ENCODE data around the gene KCNK10.

The KCNK10 gene, protein sequence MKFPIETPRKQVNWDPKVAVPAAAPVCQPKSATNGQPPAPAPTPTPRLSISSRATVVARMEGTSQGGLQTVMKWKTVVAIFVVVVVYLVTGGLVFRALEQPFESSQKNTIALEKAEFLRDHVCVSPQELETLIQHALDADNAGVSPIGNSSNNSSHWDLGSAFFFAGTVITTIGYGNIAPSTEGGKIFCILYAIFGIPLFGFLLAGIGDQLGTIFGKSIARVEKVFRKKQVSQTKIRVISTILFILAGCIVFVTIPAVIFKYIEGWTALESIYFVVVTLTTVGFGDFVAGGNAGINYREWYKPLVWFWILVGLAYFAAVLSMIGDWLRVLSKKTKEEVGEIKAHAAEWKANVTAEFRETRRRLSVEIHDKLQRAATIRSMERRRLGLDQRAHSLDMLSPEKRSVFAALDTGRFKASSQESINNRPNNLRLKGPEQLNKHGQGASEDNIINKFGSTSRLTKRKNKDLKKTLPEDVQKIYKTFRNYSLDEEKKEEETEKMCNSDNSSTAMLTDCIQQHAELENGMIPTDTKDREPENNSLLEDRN

DNA sequence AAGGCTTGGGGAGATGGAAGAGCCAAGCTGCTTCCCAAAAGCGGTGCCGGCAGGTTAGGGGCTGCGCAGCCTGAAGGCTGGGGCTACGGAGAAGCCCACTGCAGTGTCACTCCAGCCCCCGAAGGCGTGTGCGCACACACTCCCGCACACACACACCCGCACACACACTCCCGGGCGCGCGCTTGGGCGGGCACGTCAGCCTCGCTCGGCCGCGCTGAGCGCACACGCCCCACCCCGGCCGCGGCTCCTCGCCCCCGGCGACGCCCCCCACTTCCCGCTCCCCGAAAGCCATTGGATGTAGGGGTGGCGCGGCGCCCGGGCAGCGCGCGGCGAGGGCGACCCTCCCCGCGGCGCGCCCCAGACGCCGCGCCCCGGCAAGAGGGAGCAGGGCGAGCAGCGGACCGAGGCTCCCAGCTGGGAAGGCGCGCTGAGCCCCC, at the start of gene KCNK10:
Gene KCNK10, minus strand, starts transcription at position 184 of the 437 bp plus-strand sequence. CDS start 471 bp downstream, outside the sequence.
- DNase-seq: no peak

DNA sequence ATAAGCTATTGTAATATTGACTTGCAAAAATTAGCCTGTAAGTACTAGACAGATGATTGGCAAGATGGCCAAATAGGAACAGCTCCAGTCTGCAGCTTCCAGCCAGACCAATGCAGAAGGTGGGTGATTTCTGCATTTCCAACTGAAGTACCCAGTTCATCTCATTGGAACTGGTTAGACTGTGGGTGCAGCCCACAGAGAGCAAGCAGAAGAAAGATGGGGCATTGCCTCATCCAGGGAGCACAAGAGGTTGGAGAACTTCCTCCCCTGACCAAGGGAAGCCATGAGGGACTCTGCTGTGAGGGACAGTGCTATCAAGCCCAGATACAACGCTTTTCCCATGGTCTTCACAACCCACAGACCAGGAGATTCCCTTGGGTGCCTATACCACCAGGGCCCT, 46.4 kb upstream of the KCNK10 start:
- DNase-seq: no peak

DNA sequence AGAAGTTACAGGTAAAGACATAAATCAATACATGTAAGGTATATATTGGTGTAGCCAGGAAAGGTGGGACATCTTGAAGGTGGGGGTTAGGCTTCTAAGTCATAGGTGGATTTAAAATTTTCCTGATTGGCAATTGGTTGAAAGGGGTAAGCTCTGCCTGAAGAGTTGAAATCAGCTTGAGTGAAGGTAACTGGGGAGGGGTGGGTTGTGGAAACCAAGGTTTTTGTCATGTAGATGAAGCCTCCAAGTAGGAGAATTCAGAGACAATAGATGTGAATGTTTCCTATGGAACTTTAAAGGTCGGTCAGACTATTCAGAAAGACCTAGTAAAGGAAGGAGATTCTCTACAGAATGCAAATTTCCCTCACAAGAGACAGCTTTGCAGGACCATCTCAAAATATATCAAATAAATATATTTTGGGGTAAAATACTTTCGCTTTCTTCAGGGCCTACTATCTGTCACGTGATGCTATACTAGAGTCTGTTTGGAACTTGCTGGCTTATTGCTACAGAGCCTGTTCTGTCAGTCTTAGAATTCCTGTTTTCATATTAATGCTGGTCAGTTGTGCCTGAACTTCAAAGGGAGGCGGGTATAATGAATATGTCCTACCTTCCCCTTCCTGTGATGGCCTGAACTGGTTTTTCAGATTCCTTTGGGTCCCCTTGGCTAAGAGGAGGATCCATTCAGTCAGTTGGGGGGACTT, 41.8 kb upstream of the KCNK10 start:
- no peak for DNase-seq

DNA sequence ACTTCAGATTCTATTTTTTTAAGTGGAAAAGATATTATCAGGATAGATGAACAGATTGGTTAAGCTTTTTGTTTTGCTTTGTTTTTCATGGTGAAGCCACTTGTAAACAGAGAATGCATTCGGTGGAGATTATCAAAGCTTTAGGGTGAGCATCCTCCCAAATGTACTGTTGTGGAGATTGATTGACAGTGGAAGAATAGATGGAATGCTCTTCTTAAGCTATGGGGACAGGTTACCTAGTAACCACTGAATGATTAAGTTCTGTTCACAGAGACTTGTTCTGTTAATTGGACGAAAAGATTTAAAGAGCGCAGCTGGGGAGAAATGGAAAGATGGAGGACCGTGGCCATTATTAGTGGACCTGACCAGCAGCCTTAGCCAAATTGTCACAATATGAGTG, 40.6 kb upstream of the KCNK10 start:
- DNase-seq: no peak

DNA sequence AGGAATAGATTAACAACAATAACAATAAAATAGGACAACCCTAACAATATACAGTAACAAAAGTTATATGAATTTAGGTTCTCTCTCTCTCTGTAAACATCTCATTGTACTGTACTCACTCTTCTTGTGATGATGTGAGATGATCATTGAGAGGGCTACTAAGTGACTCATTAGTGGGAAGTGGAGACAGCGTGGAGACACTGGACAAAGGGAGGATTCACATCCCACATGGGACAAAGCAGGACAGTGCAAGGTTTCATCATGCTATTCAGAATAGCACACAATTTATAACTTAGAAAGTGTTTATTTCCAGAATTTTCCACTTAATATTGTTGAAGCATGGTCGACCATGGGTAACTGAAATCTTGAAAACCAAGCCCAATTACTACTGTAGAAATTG, 36.4 kb upstream of the KCNK10 start:
- no peak for DNase-seq

DNA sequence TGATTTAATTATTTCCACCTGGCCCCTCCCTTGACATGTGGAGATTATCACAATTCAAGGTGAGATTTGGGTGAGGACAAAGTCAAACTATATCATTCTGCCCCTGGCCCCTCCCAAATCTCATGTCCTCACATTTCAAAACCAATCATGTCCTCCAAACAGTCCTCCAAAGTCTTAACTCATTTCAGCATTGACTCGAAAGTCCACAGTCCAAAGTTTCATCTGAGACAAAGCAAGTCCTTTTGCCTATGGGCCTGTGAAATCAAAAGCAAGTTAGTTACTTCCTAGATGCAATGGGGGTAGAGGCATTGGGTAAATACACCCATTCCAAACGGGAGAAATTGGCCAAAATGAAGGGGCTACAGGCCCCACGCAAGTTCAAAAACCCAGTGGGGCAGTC, 31.3 kb upstream of the KCNK10 start:
- DNase-seq: no peak

DNA sequence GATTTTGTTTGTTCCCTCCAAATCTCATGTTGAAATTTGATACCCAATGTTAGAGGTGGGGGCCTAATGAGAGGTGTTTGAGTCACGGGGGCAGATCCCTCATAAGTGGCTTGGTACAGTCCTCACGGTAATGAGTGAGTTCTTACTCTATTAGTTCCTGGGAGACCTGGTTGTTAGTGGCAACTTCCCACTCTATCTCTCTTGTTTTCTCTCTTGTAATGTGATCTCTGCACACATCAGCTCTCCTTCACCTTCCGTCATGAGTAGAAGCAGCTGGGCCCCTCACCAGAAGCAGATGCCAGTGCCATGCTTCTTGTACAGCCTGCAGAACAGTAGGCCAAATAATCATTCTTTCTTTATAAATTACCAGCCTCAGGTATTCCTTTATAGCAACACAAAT, 29.6 kb upstream of the KCNK10 start:
- DNase-seq: peak; percentile 71

DNA sequence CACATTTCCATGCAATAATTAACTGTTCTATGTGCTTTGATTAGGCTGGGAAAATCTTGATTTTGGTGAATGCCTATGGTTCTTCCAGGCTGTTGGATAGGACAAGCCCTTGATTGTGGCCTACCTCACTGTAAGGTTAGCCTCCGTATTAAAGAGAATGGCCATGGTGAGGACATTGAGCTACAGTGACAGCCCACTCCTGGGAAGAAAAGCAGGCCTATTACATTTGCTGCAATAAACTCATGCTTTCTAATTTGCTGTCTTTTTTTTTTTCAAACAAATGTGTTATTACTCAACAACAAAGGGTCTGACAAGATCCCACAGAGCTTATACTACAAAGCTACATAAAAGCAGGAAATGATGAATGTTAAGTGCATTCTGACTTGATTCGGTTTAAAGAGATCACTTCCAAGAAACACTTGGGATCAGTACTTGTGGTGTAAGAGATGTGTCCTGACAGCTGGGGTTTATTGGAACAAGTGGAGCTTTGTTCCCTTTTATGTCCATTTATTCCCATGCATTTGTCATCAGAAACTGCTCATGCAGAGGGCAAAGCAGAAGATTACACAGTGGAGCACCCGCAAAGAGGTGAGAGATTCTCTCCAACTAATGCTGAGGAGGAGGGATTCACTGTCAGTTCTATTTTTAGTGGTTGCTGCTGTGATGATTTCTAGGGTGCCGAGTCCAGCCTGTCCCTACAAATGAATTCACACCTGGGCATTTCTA, 29.1 kb upstream of the KCNK10 start:
- peak; percentile 51 for DNase-seq

DNA sequence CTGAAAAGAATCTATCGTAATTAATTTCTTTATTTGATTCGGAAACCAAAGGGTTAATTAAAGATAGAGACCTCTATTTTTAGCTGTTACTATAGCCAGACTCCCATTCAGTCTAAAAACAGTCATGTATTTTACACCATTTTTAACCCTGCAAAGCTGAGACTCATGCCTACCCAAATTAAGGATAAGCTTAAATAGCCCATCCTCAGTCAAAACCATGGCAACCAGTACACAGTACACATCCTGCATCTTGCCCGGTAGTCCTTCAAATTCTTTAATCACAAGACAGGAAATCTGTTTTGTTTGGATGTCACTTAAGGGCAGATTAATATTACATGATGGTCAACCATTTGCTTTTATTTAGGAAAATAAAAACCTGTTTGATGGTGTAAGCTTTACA, 25.5 kb upstream of the KCNK10 start:
- DNase-seq: no peak

DNA sequence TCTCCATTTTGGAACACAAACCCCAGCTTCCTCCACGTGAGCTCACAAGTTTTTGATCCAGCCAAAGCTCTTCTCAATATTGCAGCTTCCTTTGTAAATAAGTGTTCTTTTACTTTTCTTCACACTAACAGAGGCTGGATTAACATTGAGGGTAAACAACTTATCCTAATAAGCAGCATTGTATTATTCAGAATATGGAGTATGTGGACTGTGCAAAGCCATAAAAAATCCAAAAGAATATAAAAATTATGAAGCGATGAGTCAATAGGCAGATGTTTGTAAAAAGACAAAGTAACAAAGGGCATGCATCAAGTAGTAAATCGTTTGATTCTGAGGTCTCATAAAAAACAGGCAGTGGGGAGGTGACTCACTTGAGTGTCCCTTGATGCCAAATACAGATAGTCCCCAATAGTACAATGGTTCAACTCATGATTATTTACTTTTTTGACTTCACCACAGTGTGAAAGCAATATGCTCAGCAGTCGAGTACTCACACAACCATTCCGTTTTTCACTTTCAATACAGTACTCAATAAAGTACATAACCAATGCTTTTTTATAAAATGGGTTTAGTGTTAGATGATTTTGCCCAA, 23.1 kb upstream of the KCNK10 start:
- no peak for DNase-seq

DNA sequence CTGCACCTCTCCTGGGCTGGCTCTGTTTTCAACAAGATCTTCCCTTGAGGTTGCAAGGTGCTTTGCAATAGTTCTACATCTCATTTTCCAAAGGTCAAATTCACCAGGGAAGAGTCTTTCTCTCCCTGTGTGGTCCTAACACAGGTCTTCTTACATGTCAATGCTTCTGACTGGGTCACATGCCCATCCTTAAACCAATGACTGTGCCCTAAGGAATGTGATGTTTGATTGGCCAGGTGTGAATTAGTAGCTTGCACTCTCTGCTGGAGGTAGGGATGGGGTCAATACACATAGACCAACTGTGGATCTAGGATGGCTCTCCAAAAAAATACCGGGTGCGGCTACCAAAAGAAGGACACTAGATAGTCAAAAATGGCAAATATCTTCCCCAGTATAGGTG, 19.9 kb upstream of the KCNK10 start:
- no peak for DNase-seq

DNA sequence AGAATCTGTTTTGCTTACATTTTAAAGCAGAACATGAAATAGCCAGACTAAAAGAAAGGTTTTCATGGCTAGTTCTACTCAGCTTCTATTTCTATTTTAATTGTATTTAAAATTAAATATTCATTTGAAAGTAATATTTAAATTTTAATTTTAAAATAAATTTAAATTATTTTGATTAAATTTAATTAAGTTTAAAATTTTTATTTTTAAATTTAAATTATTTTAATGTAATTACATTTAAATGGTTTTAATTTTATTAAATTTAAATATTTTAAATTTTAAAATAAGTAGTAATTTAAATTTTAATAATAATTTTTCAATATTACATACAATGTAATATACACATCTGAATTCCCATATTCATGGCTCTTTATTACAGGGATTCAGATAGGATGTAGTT, 17.3 kb upstream of the KCNK10 start:
- DNase-seq: no peak

DNA sequence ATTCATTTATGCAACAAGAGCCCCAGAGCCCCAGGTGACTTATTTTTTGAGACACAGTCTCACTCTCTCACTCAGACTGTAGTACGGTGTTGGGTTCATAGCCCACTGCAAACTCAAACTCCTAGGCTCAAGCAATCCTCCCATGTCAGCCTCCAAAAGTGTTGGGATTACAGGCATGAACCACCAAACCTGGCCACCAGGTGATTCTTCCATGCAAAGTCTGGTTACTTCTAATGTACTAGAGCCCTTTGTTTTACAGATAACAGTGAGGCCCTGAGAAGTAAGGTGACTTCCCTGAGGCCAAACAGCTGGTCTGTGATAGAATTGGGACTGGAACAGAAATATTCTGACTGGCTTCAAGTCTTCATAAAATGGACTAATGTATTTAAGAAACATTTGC, 10.0 kb upstream of the KCNK10 start:
- DNase-seq: no peak

DNA sequence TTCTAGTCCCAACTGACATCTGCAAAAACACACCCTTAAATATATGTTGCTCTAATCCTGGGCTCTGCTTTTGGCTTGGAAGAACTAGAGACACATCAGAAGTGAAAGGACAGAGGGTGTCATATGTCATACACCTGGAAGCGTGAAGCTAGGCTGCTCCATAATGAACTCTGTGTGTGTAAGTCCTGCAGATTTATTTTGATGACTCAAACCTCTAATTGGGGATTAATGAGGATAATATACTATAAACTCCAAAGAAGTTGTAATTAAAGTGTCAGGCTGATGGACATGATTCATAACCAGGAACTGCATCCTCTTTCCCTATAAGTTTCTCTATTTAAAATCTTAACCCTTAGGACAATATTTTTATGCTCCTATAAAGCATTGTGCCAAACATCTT, 4.4 kb upstream of the KCNK10 start:
- DNase-seq: no peak

DNA sequence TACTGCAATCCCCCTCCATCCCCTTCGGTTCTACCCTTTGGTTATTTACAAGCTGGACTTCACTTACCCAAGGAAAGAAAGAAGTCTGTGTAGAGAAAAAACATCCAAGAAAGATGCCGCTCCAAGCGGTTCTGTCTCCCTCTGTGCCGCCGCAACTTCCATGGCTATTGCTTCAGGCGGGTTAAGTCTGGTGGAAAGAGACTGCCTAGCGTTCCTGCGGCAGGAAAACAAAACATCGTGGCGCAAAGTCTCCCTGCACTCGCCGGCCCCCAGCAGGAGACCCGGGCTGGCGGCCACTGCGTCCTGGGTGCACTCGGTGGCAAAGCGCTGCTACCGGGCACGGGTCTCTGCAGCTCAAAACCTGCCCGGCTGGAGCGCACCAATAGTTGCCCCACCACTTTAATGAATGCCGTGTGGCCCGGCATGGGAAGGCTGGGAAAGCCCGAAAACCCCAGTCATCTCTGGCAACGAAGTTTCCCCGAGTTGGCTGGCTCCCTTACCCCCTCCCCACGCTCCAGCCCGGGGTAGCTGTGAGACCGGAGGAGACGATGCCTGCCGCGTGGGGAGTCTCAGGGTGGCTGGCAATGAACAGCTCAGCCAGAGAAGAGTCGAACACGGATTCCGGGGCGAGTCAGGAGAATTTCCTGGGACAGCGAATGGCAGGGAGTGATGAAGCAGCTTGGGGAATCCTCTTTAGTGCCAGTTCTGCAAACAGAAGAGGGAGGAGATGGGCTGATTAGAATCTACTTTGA, 3.5 kb upstream of the KCNK10 start:
- DNase-seq: peak; percentile 15

DNA sequence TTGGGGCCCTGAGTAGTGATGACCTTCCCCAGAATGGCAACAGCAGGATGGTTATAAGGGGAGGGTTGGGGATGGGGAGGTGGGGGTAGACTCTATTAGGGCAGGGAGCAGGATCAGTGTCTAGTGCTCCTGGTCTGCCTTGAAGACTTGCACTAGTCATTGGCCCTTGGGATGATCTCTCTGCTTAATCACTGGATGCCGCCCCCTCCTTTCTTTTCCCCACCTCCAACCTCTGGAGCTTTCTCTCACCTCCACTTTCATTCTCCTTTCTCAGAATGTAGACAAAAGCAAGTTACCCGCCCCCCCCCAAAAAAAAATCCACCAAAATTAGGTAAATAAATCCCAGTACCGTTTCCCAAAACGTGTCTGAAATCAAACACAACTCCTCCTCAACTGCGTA, 2.8 kb upstream of the KCNK10 start:
- no peak for DNase-seq

DNA sequence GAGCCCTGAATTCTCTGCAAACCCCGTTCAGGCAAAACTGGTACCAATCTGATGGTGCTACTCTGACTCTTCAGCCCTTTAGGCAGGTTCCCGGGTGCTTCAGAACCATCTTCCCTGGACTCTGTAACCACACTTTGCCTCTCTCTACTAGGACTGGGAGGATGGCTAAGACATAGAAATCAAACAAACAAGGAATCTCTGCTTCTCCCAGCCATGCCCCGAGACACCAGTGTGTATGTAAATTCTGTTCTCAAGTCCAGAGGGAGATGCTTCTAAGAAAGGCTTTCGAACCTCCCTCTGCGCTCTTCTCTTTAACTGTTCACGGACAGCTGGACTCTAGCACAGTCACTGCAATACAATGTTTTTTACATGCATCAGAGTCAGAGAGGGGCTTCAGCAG, 1.9 kb upstream of the KCNK10 start:
- DNase-seq: no peak

DNA sequence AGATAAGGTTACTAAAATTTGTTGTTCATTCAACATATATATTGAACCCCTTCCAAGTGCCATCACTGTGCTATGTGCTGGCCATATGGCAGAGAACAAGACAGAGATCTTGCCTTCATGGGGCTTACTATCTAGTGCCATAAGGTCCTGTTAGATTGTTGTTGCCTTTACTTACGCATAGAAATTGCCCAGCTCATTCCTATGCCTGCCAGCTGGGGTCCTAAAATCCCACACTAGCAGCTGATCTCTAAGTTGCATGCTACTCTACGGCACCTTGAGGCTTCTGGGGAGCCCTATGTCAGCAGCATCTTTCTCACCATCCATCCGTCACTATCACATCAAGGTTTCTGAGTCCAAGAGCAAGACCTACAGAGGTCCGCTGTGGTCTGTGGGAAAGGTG, 1.4 kb upstream of the KCNK10 start:
- DNase-seq: no peak

DNA sequence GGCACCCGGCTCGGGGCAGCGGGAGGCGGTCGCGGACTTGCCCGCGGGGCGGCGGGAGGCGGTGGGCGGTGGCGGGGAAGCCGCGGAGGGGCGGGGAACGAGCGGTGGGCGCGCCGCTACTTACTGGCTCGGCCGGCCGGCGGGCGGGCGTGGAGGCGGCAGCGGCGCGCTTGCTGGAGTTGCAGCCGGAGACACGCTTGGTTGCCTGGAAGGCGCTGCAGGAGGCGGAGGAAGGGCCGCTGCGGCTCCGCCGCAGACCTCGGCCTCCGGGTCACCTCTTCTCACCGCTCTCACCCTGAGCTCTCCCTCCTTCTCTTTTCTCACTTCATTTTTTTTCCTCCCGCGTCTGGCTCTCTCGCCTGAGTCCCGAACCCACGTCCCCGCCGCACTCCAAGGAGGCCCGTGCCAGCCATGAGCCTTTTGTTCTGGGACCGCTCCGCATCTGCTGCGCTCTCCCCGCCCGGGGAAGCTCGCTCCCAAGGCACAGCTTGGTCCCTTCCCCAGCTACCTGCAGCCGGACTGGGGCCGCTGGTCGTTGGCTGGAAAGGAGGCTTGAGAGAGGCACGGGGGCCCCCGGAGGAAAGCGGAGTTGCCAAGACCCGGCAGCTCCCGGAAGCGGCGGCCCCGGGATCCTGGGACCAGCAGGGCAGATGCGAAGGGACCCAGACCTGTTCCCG, 592 bp upstream of the KCNK10 start:
- DNase-seq: no peak

DNA sequence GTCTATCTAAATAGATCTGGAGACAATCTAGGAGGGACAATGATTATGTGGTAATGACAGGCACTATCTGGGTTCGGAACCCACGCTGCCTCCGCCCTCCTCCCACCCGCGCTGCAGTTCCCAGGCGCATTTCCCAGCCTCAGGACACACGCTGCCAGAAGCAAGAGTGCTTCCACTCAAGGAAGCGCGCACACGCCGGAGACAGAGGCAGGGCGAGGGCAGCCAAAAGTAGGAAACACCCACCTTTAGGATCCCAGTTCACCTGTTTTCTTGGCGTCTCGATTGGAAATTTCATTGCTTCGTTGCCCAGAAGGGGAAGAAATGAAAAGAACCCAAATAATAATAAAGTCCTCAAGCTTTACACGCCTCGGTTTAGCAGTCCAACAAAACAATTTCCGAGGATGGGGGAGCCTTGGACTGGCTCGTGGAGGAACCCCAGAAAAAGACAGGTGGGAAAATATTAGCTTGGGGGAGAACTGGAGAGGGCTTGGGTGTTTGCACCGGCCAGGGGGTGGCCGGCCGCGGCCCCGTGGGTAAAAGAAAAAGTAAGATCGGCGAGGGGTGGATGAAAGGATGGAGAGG, 474 bp downstream of the KCNK10 start:
- DNase-seq: no peak

Measured in NCI-H526 treated with DMSO at 0.1 percent for 48 hours (cell line).